ENCODE measurements around the gene MYLK.

The MYLK gene

DNA sequence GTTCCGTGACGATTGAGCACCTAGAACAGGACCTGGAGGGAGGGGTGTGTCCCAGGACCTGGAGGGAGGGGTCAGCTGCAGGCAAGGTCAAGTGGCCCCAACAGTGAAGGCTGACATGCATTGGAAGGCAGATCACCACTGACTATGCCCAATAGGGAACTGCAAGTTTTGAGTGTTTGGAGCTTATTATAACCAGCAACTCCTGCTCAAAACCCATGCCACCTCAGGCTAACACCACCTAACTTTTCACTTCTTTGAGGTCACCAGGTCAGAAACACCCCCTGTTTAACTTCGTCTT lies 93.1 kb downstream of the MYLK start:
- no peak overlapping the region for H3K4me3 ChIP-seq (ENCODE audit: low read length)
- no peaks in the 10 kb centered on the region for H3K9me3 ChIP-seq (ENCODE audit: insufficient read depth, low read depth, low read length)
- peaks cover 7% of the 10 kb centered on the region; the same call in 1 of the 2 replicates for H3K36me3 ChIP-seq (ENCODE audit: insufficient read depth, low read depth, low read length)
- H3K27me3 ChIP-seq (ENCODE audit: insufficient read depth, low read length): no peaks in the 10 kb centered on the region
- H3K4me1 ChIP-seq (ENCODE audit: insufficient read depth, low read length): no peaks in the 10 kb centered on the region; the same call in 1 of the 2 replicates
- H3K9ac ChIP-seq (ENCODE audit: low read depth, low read length): no peak overlapping the region
- H3K27ac ChIP-seq (ENCODE audit: low read length): no peak overlapping the region

DNA sequence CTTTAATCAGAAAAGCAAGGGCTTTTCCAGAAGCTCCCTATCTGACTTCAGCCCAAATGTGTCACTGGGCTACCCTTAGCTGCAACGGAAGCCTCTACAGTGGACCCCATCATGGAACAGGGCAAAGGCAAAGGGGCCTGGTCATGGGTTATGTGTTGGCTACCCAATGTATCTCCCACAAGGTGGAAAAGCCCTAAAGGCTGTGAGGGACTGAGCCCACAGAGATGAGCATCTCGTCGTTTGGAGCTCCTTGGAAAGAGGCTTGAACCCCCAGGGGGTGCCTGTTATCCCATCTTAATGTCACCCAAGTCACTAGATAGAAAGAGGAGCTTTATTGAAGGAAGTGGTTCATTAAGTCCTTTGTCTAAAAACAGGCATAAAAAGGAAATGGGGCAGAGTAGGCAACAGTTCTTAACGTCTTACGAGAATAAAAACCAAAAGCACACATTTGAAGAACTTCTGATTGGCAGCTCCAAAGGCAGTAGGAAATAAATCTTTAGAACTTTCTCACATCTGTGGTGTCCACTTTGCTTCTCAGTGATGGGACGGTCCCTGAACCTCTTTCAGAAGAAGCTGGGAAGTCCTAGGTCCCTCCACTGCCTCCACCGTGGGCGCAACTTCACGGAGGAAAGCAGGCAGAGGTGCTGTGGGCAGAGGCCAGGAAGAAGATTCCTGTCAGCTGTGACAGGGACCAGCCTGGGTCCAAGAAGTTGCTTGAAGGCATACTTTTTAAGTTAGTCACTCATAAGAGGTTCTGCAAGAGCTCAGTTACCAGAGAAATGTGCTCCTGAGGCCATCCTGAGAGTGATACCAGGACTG lies 93.7 kb downstream of the MYLK start:
- H3K36me3 ChIP-seq (ENCODE audit: insufficient read depth, low read depth, low read length): peaks cover 7% of the 10 kb centered on the region; the same call in 1 of the 2 replicates
- no peak overlapping the region for H3K9ac ChIP-seq (ENCODE audit: low read depth, low read length)
- H3K27ac ChIP-seq (ENCODE audit: low read length): no peak overlapping the region
- H3K9me3 ChIP-seq (ENCODE audit: insufficient read depth, low read depth, low read length): no peaks in the 10 kb centered on the region
- no peaks in the 10 kb centered on the region for H3K27me3 ChIP-seq (ENCODE audit: insufficient read depth, low read length)
- H3K4me3 ChIP-seq (ENCODE audit: low read length): no peak overlapping the region
- no peaks in the 10 kb centered on the region; the same call in 1 of the 2 replicates for H3K4me1 ChIP-seq (ENCODE audit: insufficient read depth, low read length)

DNA sequence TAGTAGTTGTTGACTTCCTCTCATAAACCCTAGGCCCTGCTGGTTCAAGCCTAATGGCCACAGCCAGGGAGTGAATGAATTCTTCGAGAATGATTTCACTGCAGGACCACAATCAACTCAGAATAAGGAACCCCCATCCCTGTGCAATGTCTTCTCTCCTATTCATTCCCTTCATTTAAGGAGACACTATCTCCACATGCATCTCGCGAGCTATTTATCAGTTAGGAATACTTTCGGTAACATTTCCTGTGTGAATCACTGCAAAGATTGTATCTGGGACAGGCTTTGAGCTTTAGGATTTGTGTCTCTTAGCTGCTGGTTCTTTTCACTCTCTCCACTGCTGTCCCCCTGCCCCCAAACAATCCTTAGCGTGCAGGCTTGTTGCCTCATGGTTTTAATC lies 94.4 kb downstream of the MYLK start:
- Histone ChIP-seq H3K4me1 (ENCODE audit: insufficient read depth, low read length) (no peaks in the 10 kb centered on the region; the same call in 1 of the 2 replicates), H3K27me3 (ENCODE audit: insufficient read depth, low read length) (no peaks in the 10 kb centered on the region), H3K9me3 (ENCODE audit: insufficient read depth, low read depth, low read length) (no peaks in the 10 kb centered on the region), H3K9ac (ENCODE audit: low read depth, low read length) (no peak overlapping the region), H3K36me3 (ENCODE audit: insufficient read depth, low read depth, low read length) (peaks cover 7% of the 10 kb centered on the region; the same call in 1 of the 2 replicates), H3K27ac (ENCODE audit: low read length) (no peak overlapping the region), H3K4me3 (ENCODE audit: low read length) (no peak overlapping the region)

DNA sequence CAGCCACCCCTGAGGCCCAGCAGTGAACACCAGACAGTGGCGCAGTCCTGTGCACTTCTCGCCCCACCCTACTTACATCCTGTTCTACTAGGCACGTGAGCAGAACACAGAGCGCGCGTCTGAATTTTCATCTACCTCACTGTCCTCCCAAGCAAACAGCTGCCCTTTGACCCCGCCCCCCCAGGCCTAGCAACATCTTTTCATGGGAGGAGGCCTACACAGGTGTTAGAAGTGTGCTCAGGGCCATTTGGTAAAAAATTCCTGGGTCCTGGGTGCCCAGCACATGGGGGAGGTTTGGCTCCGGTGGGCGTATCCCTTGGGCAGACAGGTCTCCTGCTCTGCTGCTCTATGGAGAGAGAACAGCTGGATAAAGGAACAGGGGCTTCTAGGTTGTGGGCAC lies 95.0 kb downstream of the MYLK start:
- H3K9ac ChIP-seq (ENCODE audit: low read depth, low read length): no peak overlapping the region
- H3K27ac ChIP-seq (ENCODE audit: low read length): no peak overlapping the region
- no peaks in the 10 kb centered on the region for H3K9me3 ChIP-seq (ENCODE audit: insufficient read depth, low read depth, low read length)
- no peaks in the 10 kb centered on the region; the same call in 1 of the 2 replicates for H3K4me1 ChIP-seq (ENCODE audit: insufficient read depth, low read length)
- peaks cover 7% of the 10 kb centered on the region; the same call in 1 of the 2 replicates for H3K36me3 ChIP-seq (ENCODE audit: insufficient read depth, low read depth, low read length)
- no peak overlapping the region for H3K4me3 ChIP-seq (ENCODE audit: low read length)
- no peaks in the 10 kb centered on the region for H3K27me3 ChIP-seq (ENCODE audit: insufficient read depth, low read length)

DNA sequence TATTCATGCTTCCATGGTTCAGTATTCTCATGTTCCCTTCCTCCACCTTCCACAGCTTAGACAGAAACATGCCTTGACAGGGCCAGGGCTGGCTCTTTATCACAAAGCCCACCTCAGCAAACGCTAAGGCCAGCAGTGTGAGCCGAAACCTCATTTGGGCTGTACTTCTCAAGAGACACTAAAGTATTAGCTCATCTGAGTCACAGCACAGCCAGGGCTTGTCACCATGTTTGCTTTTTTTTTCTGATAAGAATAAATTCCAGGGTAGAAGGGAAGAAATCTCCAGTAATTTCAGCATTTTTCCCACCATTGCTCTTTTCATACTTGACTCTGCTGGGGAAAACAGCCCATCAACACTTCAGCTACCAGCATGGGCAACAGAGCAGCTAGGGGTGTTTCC lies 95.4 kb downstream of the MYLK start:
- Histone ChIP-seq H3K9ac (ENCODE audit: low read depth, low read length) (no peak overlapping the region), H3K9me3 (ENCODE audit: insufficient read depth, low read depth, low read length) (no peaks in the 10 kb centered on the region), H3K4me1 (ENCODE audit: insufficient read depth, low read length) (no peaks in the 10 kb centered on the region; the same call in 1 of the 2 replicates), H3K36me3 (ENCODE audit: insufficient read depth, low read depth, low read length) (peaks cover 7% of the 10 kb centered on the region; the same call in 1 of the 2 replicates), H3K27me3 (ENCODE audit: insufficient read depth, low read length) (no peaks in the 10 kb centered on the region), H3K27ac (ENCODE audit: low read length) (no peak overlapping the region), H3K4me3 (ENCODE audit: low read length) (no peak overlapping the region)

DNA sequence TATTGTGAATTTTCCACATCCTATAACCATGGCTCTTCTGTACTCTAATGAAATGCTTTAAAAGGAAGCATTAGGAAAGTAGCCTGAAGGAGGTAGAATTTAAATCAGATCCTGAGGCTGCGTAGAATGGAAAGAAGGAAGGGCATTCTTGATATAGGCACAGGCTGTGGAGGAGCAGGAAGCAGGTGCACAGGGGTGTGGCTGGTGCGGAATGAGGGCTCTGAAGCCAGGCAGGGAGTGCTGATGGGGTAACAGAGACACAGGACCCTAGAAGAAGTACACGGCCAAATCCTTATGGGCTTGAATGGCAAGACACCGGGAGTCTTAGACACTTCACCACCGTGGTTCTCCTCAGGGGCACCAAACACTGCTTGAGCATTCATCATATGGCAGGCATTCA lies 97.0 kb downstream of the MYLK start:
- H3K9me3 ChIP-seq (ENCODE audit: insufficient read depth, low read depth, low read length): no peaks in the 10 kb centered on the region
- H3K9ac ChIP-seq (ENCODE audit: low read depth, low read length): no peak overlapping the region
- H3K27ac ChIP-seq (ENCODE audit: low read length): no peak overlapping the region
- no peak overlapping the region for H3K4me3 ChIP-seq (ENCODE audit: low read length)
- no peaks in the 10 kb centered on the region for H3K27me3 ChIP-seq (ENCODE audit: insufficient read depth, low read length)
- no peaks in the 10 kb centered on the region for H3K36me3 ChIP-seq (ENCODE audit: insufficient read depth, low read depth, low read length)
- no peaks in the 10 kb centered on the region for H3K4me1 ChIP-seq (ENCODE audit: insufficient read depth, low read length)

DNA sequence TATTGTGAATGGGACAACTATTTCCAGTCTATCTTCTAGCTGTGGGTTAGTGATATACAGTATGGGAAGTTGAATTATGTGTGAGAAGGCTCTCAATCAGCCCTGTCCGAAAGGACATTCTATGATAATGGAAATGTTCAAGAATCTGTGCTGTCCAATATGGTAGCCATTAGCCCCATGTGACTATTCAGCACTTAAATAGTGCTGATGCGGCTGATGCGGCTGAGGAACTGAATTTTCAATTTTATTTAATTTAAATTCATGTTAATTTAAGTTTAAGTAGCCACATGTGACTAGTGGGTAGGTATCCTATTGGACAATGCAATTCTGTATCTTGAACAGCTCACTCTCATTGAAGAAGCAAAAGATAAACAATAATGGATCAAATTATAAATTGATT lies 98.5 kb downstream of the MYLK start:
- H3K27me3 ChIP-seq (ENCODE audit: insufficient read depth, low read length): no peaks in the 10 kb centered on the region
- H3K9me3 ChIP-seq (ENCODE audit: insufficient read depth, low read depth, low read length): no peaks in the 10 kb centered on the region
- no peaks in the 10 kb centered on the region for H3K4me1 ChIP-seq (ENCODE audit: insufficient read depth, low read length)
- H3K9ac ChIP-seq (ENCODE audit: low read depth, low read length): no peak overlapping the region
- H3K27ac ChIP-seq (ENCODE audit: low read length): no peak overlapping the region
- no peaks in the 10 kb centered on the region for H3K36me3 ChIP-seq (ENCODE audit: insufficient read depth, low read depth, low read length)
- no peak overlapping the region for H3K4me3 ChIP-seq (ENCODE audit: low read length)

DNA sequence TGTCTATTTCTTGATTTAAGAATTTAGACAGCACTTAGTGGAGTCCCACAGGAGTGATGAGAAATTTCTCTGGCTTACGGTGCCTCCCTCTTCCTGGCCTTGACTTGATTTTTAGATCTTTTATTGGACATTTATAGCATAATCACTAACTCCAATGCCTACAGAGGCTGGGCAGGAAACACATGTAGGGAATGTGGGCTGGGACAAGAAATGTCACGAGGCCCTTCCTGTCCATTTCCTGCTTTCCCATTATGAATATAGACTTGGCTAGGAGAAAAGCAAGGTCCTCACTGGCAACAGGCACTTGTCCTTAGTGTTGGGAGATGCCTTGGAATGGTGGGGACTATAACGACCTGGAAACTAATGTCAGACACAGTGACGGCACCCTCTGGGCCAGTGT lies 100.3 kb downstream of the MYLK start:
- H3K27me3 ChIP-seq (ENCODE audit: insufficient read depth, low read length): no peaks in the 10 kb centered on the region
- no peaks in the 10 kb centered on the region for H3K36me3 ChIP-seq (ENCODE audit: insufficient read depth, low read depth, low read length)
- H3K4me1 ChIP-seq (ENCODE audit: insufficient read depth, low read length): no peaks in the 10 kb centered on the region
- H3K4me3 ChIP-seq (ENCODE audit: low read length): no peak overlapping the region
- no peaks in the 10 kb centered on the region for H3K9me3 ChIP-seq (ENCODE audit: insufficient read depth, low read depth, low read length)
- H3K9ac ChIP-seq (ENCODE audit: low read depth, low read length): no peak overlapping the region
- no peak overlapping the region for H3K27ac ChIP-seq (ENCODE audit: low read length)

DNA sequence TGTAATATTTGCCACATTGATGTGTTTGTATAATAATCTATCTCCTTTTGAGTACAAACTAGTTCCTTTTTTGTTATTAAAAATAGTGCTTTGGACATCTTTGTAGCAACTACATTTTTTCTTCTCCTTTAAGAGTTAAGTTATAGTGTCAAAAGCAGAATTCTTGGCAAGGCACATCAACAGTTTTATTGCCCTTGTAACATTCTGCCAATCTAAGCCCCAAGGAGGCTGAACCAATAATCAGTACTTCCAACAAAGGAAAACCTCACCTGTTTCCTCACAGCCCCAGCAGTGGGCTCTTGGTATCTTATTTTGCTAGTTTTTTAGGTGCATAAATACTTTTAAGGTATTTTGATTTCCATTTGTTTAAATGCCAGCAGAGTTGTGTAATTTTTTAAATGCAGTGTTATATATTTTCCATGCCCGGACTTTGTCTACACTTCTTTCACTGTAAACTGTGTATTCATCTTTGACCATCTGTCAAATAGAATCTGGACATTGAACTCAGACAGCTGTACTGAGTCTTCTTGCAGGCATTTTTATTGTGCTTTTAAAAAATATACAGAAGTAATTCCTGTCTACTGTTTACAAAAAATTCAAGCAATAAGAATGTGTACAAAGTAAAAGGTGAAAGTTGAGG lies 101.0 kb downstream of the MYLK start:
- H3K27me3 ChIP-seq (ENCODE audit: insufficient read depth, low read length): no peaks in the 10 kb centered on the region
- H3K9ac ChIP-seq (ENCODE audit: low read depth, low read length): no peak overlapping the region
- H3K4me1 ChIP-seq (ENCODE audit: insufficient read depth, low read length): no peaks in the 10 kb centered on the region
- no peak overlapping the region for H3K27ac ChIP-seq (ENCODE audit: low read length)
- no peaks in the 10 kb centered on the region for H3K36me3 ChIP-seq (ENCODE audit: insufficient read depth, low read depth, low read length)
- H3K4me3 ChIP-seq (ENCODE audit: low read length): no peak overlapping the region
- no peaks in the 10 kb centered on the region for H3K9me3 ChIP-seq (ENCODE audit: insufficient read depth, low read depth, low read length)

DNA sequence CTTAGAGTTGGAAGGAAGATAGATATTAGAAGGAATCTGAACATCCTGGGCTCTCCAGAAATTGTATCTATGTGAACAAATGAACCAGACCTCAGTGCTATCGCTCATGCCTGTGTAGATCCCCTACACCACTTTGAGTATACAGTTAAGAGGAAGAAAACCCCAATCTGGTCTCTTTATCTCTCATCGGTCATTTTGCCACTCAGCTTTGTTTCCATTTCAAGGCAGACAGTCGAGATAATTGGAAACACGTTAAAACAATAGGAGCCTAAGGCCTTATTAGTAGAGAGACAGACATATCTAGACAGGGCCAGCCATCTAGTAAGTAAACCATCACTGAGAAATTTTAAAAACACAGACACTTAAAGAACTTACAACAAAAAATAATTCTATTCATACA lies 101.6 kb downstream of the MYLK start:
- Histone ChIP-seq H3K4me3 (ENCODE audit: low read length) (no peak overlapping the region), H3K9me3 (ENCODE audit: insufficient read depth, low read depth, low read length) (no peaks in the 10 kb centered on the region), H3K36me3 (ENCODE audit: insufficient read depth, low read depth, low read length) (no peaks in the 10 kb centered on the region), H3K27ac (ENCODE audit: low read length) (no peak overlapping the region), H3K9ac (ENCODE audit: low read depth, low read length) (no peak overlapping the region), H3K4me1 (ENCODE audit: insufficient read depth, low read length) (no peaks in the 10 kb centered on the region), H3K27me3 (ENCODE audit: insufficient read depth, low read length) (no peaks in the 10 kb centered on the region)

DNA sequence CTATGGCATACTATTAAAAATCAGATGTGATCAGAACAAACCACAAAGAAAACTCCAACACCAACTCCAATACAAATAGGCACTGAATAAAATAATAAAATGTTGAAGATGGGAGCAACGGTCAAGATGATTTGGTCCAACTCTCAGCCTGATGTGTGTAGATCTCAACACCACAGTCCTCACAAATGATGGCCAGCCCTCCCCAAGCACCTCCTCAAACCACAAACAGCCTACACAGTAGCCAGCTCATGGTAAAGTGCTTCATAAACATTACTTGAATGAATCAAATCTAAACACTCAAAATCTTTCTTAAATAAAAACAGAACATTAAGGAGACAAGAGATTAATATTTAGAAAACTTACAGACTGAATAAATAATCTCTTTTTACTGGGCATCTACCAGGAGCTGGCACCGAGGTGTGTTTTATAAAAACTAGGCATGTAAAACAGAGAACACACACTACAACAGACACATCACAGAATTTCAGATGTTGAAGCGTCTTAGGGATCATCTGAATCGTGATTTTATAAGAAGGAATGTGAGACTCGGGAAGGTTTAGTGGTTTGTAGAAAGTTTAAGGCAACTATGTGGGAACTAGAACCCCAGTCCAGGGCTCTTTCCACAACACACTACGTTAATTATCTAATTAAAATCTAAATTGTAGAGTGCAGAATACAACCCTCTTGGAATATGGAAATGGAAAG lies 102.4 kb downstream of the MYLK start:
- no peaks in the 10 kb centered on the region for H3K36me3 ChIP-seq (ENCODE audit: insufficient read depth, low read depth, low read length)
- no peak overlapping the region for H3K9ac ChIP-seq (ENCODE audit: low read depth, low read length)
- no peaks in the 10 kb centered on the region for H3K9me3 ChIP-seq (ENCODE audit: insufficient read depth, low read depth, low read length)
- no peak overlapping the region for H3K27ac ChIP-seq (ENCODE audit: low read length)
- no peak overlapping the region for H3K4me3 ChIP-seq (ENCODE audit: low read length)
- no peaks in the 10 kb centered on the region for H3K27me3 ChIP-seq (ENCODE audit: insufficient read depth, low read length)
- H3K4me1 ChIP-seq (ENCODE audit: insufficient read depth, low read length): no peaks in the 10 kb centered on the region

DNA sequence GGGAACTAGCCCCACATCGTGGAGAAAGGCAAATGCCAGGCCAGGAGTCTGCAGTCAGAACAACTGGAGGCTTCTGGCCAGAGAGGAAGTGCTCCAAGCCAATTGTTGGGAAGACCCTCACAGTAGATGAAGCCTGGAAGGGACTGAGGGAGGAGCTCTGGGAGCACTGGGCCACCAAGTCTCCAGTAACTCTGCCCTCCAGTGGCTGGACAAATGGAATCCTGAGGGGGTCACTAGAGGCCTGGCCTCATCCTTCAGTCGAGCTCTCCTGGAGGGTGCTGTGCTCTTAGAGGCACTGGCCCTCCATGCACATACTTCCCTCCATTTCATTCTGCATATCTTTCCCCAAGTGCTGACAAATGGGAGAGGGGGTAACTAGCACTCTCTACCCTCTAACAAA lies 103.0 kb downstream of the MYLK start:
- Histone ChIP-seq H3K9ac (ENCODE audit: low read depth, low read length) (no peak overlapping the region), H3K27me3 (ENCODE audit: insufficient read depth, low read length) (no peaks in the 10 kb centered on the region), H3K36me3 (ENCODE audit: insufficient read depth, low read depth, low read length) (no peaks in the 10 kb centered on the region), H3K4me3 (ENCODE audit: low read length) (no peak overlapping the region), H3K9me3 (ENCODE audit: insufficient read depth, low read depth, low read length) (no peaks in the 10 kb centered on the region), H3K27ac (ENCODE audit: low read length) (no peak overlapping the region), H3K4me1 (ENCODE audit: insufficient read depth, low read length) (no peaks in the 10 kb centered on the region)

Measured in iPS-20b (cell line).